ENCODE measurements around the gene EDA. TPM values are rescaled to one million over a fixed set of nuclear protein-coding genes. Genes with fewer than 3 reads are reported as not detected.

Gene EDA
- total and polyA plus RNA-seq, 9 donors, result 4.5 to 9.3 (median 8.4) TPM

GRCh38 chrX:69724307-69724706, 108.4 kb downstream of the EDA start:
- intact Hi-C loops (cut with DNase I), result no loop called here
- H3K36me3 ChIP-seq, result no peaks in the 10 kb centered on the region
- no peaks in the 10 kb centered on the region for H3K27me3 ChIP-seq
- H3K9me3 ChIP-seq, result peaks cover 0 to 6% of the 10 kb centered on the region in 2 donors
- 40 to 48% (median 48%) methylated on average over 2 of the region's 2 CpGs for WGBS, 3 donors
- H3K4me3 ChIP-seq, result no peak overlapping the region
- H3K27ac ChIP-seq, result no peak overlapping the region
- H3K4me1 ChIP-seq (ENCODE audit: insufficient read depth), result no peaks in the 10 kb centered on the region
- no peak for DNase-seq
- TF ChIP-seq POLR2A (IDR thresholded peaks at IDR 0.05) (no peak), EP300 (IDR thresholded peaks at IDR 0.05) (no peak)

- Histone ChIP-seq H3K9me3 (no peaks in the 10 kb centered on the region), H3K4me3 (no peak overlapping the region), H3K4me1 (ENCODE audit: insufficient read depth) (no peaks in the 10 kb centered on the region), H3K27ac (no peak overlapping the region), H3K36me3 (no peaks in the 10 kb centered on the region), H3K27me3 (no peaks in the 10 kb centered on the region)
- intact Hi-C loops (cut with DNase I), result no loop called here
- TF ChIP-seq CTCF (IDR thresholded peaks at IDR 0.05) (no peak), POLR2A (IDR thresholded peaks at IDR 0.05) (no peak), EP300 (IDR thresholded peaks at IDR 0.05) (no peak)
- DNase-seq, result no peak
These were observed 124.4 kb downstream of the EDA start for GRCh38 chrX:69740317-69740716.

- no peak overlapping the region for H3K4me3 ChIP-seq
- H3K27me3 ChIP-seq, result no peaks in the 10 kb centered on the region
- no peak for DNase-seq
- no peaks in the 10 kb centered on the region for H3K36me3 ChIP-seq
- H3K4me1 ChIP-seq (ENCODE audit: insufficient read depth), result no peaks in the 10 kb centered on the region
- H3K9me3 ChIP-seq, result no peaks in the 10 kb centered on the region
- TF ChIP-seq EP300 (IDR thresholded peaks at IDR 0.05), result no peak
- intact Hi-C loops (cut with DNase I), result no loop called here
- H3K27ac ChIP-seq, result no peak overlapping the region
These were observed 125.8 kb downstream of the EDA start for GRCh38 chrX:69741721-69742120.

GRCh38 chrX:69746051-69746450, 130.1 kb downstream of the EDA start:
- Histone ChIP-seq H3K9me3 (no peaks in the 10 kb centered on the region), H3K27me3 (no peaks in the 10 kb centered on the region), H3K27ac (no peak overlapping the region), H3K4me1 (ENCODE audit: insufficient read depth) (no peaks in the 10 kb centered on the region), H3K4me3 (no peak overlapping the region), H3K36me3 (no peaks in the 10 kb centered on the region)
- no peak for DNase-seq
- intact Hi-C loops (cut with DNase I), result no loop called here
- no peak for TF ChIP-seq CTCF (IDR thresholded peaks at IDR 0.05)
- TF ChIP-seq EP300 (IDR thresholded peaks at IDR 0.05), result no peak
- TF ChIP-seq POLR2A (IDR thresholded peaks at IDR 0.05), result no peak

- no peak for DNase-seq
- Histone ChIP-seq H3K27ac (no peak overlapping the region), H3K36me3 (no peaks in the 10 kb centered on the region), H3K4me3 (no peak overlapping the region), H3K4me1 (ENCODE audit: insufficient read depth) (no peaks in the 10 kb centered on the region), H3K27me3 (no peaks in the 10 kb centered on the region), H3K9me3 (no peaks in the 10 kb centered on the region)
- WGBS, 3 donors, result 72 to 88% (median 79%) methylated on average over 1 of the region's 1 CpG
- intact Hi-C loops (cut with DNase I), result no loop called here
- TF ChIP-seq POLR2A (IDR thresholded peaks at IDR 0.05), result no peak
- no peak for TF ChIP-seq EP300 (IDR thresholded peaks at IDR 0.05)
- TF ChIP-seq CTCF (IDR thresholded peaks at IDR 0.05), result no peak
These were observed 132.1 kb downstream of the EDA start for GRCh38 chrX:69748055-69748454.
